Adrenal gland (tissue), 12 donors: Measurements from ENCODE around the gene PELI2. TPM values are rescaled to one million over a fixed set of nuclear protein-coding genes. Genes with fewer than 3 reads are reported as not detected.

ENCODE experiments used
- DNase-seq, 7 donors: peaks; one replicate each; pipeline ENCODE4 v3.0.0-alpha.2; 2019 to 2020
- H3K27ac ChIP-seq, 5 donors: fragments of 200-600 bp; sonication (generic) in 4 of 5; 1 replicate in 3 of 5; 2 replicates in 2 of 5; pipeline versions ENCODE4 v1.5.1 to v1.8.0; 2016 to 2020; ENCODE audit warnings: mild to moderate bottlenecking in 1 of 5
- H3K27me3 ChIP-seq: fragments of 200-600 bp; 2 replicates; pipeline ENCODE4 v1.8.0; 2021
- H3K36me3 ChIP-seq, 2 donors: fragments of 200-600 bp; replicated peaks in 1 of 2; 1 replicate in 1 of 2; 2 replicates in 1 of 2; pipeline versions ENCODE4 v1.5.1 to v1.8.0; 2018 to 2022
- H3K4me1 ChIP-seq, 2 donors: fragments of 200-600 bp; replicated peaks in 1 of 2; 1 replicate in 1 of 2; 2 replicates in 1 of 2; pipeline versions ENCODE4 v1.5.1 to v1.8.0; 2018 to 2021
- H3K4me3 ChIP-seq, 4 donors: fragments of 200-600 bp; sonication (generic) in 3 of 4; one replicate each; pipeline ENCODE4 v1.5.1; 2016 to 2018
- H3K9me3 ChIP-seq, 3 donors: fragments of 200-600 bp; sonication (generic) in 1 of 3; replicated peaks in 1 of 3; 1 replicate in 2 of 3; 2 replicates in 1 of 3; pipeline versions ENCODE4 v1.5.1 to v1.8.0; 2016 to 2021
- POLR2A ChIP-seq, 2 donors: fragments of 450-650 bp; IDR thresholded peaks; one replicate each; pipeline ENCODE4 v1.6.1; 2017; ENCODE audit warnings: antibody characterized with exemption in 2 of 2, mild to moderate bottlenecking in 2 of 2, moderate library complexity in 1 of 2
- WGBS, 4 donors: extraction: QIAGEN DNeasy Blood & Tissue Kit in 2 of 4; methylation state at CpG; one replicate each; pipeline versions ENCODE4 v1.1.5 to v1.1.7; 2013 to 2017; 5-methylcytosine and 5-hydroxymethylcytosine counted together
- intact Hi-C, 2 donors: fragments of 100-400 bp; cut with DNase I; formaldehyde crosslinking; loops; one replicate each; pipeline versions ENCODE4 v1.14.1 to v1.15.0; 2022 to 2023
- polyA plus RNA-seq, 3 donors: library from polyadenylated mRNA; stranded (reverse); fragments of 200-250 nt in 2 of 3; fragments of 350-450 nt in 1 of 3; fragmentation: Illumina TruSeq in 1 of 3; extraction: RNeasy Lipid Tissue Mini Kit (QIAGEN cat#74804) in 1 of 3; gene quantifications; one replicate each; pipeline ENCODE4 v1.2.3, GENCODE V29; 2013 to 2014
- total RNA-seq, 9 donors: library from RNA; depleted of rRNA in 4 of 9; stranded (reverse); fragments of >200 nt in 4 of 9; fragments of 120-200 nt in 1 of 9; fragmentation: NEBNext Ultra II Directional in 1 of 9; extraction: Animal tissue kit (Norgen Biotek cat#: 25700) in 1 of 9; gene quantifications; one replicate each; pipeline versions ENCODE4 v1.1.0 to v1.2.4, GENCODE V29; 2013 to 2023
- TF ChIP-seq, protein P1 (sequence below), 6 experiments: fragments of 450-650 bp in 4 of 6; fragments of 200-600 bp in 2 of 6; sonication (generic) in 1 of 6; IDR thresholded peaks; 1 replicate in 5 of 6; 2 replicates in 1 of 6; pipeline versions ENCODE4 v1.5.1 to v1.8.0; 2016 to 2021; ENCODE audit warnings: antibody characterized with exemption in 6 of 6, mild to moderate bottlenecking in 2 of 6, moderate library complexity in 1 of 6
- donor health status: healthy with polysubstance abuse.
- donor health status: Bipolar disorder and iron deficiency.
- donor health status: DM: yes; HTN: yes; CAD: no.
- donor health status: DM: no; HTN: no; CAD: no.
- donor health status: DM: no; HTN: no; CAD: no.
- donor health status: DM: yes; HTN: yes; CAD: no.

PELI2 gene
- total and polyA plus RNA-seq, 12 donors, result 1.4 to 14.1 (median 5.9) TPM

DNA sequence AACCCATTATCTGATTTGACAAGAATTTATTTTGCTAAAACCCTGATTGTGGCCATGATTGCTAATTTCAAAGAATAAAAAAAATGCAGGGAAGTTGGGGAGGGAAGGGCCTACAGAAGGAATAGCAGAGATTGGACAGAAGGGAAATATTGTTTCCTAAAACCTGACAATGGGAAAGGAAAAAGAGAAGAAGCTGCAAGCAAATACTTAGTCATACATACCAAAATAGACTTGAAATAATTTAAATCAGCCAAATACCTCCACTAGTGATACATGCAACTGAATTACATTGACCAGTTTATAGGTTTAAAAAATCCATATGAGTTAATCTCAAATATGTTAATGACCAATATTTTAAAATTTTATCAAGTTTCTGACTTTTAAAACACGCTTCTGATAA lies 75.1 kb downstream of the PELI2 start:
- Histone ChIP-seq H3K27me3 (no peaks in the 10 kb centered on the region), H3K9me3 (no peaks in the 10 kb centered on the region), H3K4me1 (peaks cover 0 to 16% of the 10 kb centered on the region in 2 donors), H3K36me3 (no peaks in the 10 kb centered on the region), H3K4me3 (no peak overlapping the region), H3K27ac (no peak overlapping the region)
- DNase-seq, result no peak
- intact Hi-C loops, result no loop called here
- WGBS, 4 donors, result 89 to 98% (median 95%) methylated on average over 1 of the region's 1 CpG
- no peak for TF ChIP-seq POLR2A (IDR thresholded peaks at IDR 0.05)
- TF ChIP-seq, protein P1, sequence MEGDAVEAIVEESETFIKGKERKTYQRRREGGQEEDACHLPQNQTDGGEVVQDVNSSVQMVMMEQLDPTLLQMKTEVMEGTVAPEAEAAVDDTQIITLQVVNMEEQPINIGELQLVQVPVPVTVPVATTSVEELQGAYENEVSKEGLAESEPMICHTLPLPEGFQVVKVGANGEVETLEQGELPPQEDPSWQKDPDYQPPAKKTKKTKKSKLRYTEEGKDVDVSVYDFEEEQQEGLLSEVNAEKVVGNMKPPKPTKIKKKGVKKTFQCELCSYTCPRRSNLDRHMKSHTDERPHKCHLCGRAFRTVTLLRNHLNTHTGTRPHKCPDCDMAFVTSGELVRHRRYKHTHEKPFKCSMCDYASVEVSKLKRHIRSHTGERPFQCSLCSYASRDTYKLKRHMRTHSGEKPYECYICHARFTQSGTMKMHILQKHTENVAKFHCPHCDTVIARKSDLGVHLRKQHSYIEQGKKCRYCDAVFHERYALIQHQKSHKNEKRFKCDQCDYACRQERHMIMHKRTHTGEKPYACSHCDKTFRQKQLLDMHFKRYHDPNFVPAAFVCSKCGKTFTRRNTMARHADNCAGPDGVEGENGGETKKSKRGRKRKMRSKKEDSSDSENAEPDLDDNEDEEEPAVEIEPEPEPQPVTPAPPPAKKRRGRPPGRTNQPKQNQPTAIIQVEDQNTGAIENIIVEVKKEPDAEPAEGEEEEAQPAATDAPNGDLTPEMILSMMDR (IDR thresholded peaks at IDR 0.05), result no peak

DNA sequence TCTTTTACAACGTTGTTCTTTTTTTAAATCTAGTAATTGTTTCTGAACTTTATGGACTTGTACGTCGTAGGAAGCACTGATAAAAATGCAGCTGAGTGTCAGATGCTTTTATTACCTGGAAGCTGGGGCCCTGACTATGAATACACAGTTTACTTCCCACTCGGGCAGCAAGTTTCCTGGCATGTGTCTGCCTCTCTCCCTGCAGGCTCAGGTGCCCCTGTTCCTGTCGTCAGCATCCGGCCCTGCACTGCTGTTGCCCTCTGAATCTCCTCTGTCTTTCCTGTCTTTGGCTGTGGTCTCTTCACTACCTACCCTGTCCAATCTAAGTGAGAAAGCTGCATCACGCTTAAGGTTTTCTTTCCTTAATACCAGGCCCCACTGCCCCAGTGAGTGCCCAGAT lies 75.8 kb downstream of the PELI2 start:
- TF ChIP-seq, protein P1 (IDR thresholded peaks at IDR 0.05), result no peak
- no peak for TF ChIP-seq POLR2A (IDR thresholded peaks at IDR 0.05)
- Histone ChIP-seq H3K4me1 (peaks cover 4 to 21% of the 10 kb centered on the region in 2 donors), H3K27ac (no peak overlapping the region), H3K4me3 (no peak overlapping the region), H3K27me3 (no peaks in the 10 kb centered on the region), H3K9me3 (no peaks in the 10 kb centered on the region), H3K36me3 (no peaks in the 10 kb centered on the region)
- intact Hi-C loops, result no loop called here
- 78 to 87% (median 85%) methylated on average over 7 of the region's 7 CpGs for WGBS, 4 donors
- DNase-seq, result no peak

DNA sequence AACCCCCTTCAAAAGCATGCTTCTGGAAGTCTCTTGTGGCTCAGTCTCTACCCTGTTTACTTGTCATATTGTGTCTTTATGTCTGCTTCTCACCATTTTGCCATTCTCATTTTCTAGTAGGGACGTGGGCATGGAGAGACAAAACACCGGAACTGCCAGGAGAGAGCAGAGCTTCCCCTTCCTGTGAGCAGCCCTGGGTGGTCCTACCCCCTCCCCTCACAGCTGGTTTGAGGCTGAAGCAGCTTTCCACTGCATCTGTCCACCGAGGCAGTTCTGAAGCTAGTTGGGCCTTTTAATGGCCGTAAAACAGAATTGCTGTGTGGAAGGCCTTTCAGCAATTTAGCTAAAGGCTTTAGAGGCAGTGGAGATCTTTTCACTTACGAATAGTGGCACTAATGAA lies 77.0 kb downstream of the PELI2 start:
- H3K36me3 ChIP-seq, result no peaks in the 10 kb centered on the region
- H3K27me3 ChIP-seq, result no peaks in the 10 kb centered on the region
- no peak for TF ChIP-seq POLR2A (IDR thresholded peaks at IDR 0.05)
- TF ChIP-seq, protein P1 (IDR thresholded peaks at IDR 0.05), result no peak
- H3K4me3 ChIP-seq, result no peak overlapping the region
- intact Hi-C loops, result no loop called here
- DNase-seq, result no peak
- H3K27ac ChIP-seq, result no peak overlapping the region
- H3K9me3 ChIP-seq, result no peaks in the 10 kb centered on the region
- peaks cover 4 to 32% of the 10 kb centered on the region in 2 donors for H3K4me1 ChIP-seq
- 78 to 82% (median 79%) methylated on average over 5 of the region's 5 CpGs for WGBS, 4 donors

DNA sequence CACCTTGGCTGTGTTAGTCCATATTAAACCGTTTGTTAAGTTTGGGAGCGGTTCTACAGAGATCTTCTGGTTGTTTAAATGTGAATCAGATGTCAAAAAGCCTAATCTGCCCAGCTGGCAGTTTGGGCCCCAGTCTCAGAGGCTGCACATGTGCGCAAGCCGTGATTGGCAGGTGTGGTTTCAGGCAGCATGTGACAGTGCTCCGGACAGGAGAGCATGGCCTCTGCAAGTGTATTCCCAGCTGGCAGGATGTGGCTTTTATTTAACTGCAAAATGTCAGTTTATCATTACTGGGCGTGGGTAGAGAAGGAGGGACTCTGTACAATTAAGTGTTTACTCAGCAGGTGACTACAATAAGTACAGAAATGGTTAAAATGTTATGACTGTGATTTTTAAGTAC lies 77.5 kb downstream of the PELI2 start:
- no peaks in the 10 kb centered on the region for H3K36me3 ChIP-seq
- intact Hi-C loops, result no loop called here
- H3K9me3 ChIP-seq, result no peaks in the 10 kb centered on the region
- no peak for DNase-seq
- peak overlapping the region in 1 of 5 donors; percentile 51 for H3K27ac ChIP-seq
- 68 to 88% (median 75%) methylated on average over 6 of the region's 6 CpGs for WGBS, 4 donors
- H3K27me3 ChIP-seq, result no peaks in the 10 kb centered on the region
- TF ChIP-seq, protein P1 (IDR thresholded peaks at IDR 0.05), result no peak
- TF ChIP-seq POLR2A (IDR thresholded peaks at IDR 0.05), result no peak
- H3K4me3 ChIP-seq, result no peak overlapping the region
- H3K4me1 ChIP-seq, result peaks cover 4 to 36% of the 10 kb centered on the region in 2 donors
